GM18507 (cell line): ENCODE measurements around the gene UBE2E3.
"Not testable (repeated sequence)": the region's sequence is repeated elsewhere in the genome, so short reads cannot be mapped to it uniquely, and the experiment has no call there.

Source experiments
- DNase-seq: peaks from one replicate; pipeline ENCODE4 v3.0.0; 2011; ENCODE audit warnings: low read depth; ENCODE audit not compliant: insufficient read length; ENCODE audit errors: extremely low spot score
- FAIRE-seq: peaks from 2 replicates; lab custom pipeline; 2011; peaks lifted over from hg19 to GRCh38; lab: Jason Lieb, UNC

UBE2E3 gene

DNA sequence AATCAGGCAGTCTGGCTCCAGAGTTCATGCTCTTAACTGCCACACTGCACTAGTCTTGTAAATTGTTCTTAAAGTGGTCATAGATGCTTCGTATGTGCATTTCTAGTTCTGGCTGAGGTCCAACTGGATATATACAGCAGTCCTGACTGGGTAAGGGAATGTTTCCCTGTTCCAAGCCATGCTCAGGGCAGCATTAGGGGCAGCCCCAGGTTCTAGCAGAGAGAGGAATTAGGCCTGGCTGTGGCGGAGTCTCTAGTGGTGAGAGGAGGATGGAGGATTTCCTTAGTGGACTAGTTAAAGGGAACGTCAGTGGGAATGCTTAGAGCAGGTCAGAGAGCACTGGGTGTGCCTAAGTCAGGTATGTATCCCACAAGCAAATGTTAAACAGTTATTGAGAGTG is 28.0 kb downstream of the UBE2E3 start:
- FAIRE-seq (no peak), DNase-seq (no peak)

- DNase-seq: no peak
- FAIRE-seq: no peak
These were observed 40.9 kb downstream of the UBE2E3 start for GRCh38 chr2:181021199-181021789.

DNA sequence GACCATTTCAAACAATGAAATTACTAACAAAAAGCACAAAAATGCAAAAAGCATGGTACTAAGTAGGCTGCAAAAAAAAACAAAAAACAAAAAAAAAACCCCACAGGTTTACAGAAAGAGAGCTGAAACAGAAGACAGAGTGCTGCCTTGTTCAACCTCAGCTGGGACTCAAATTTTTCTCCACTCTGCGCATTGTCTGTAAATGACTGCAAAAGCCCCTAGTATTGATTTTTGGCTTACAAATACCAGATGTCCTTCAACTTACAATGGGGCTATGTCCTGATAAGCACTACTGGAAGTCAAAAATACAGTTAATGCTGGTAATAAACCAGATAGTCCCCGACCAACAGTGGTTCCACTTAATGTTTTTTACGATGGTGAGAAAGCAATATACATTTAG is 42.2 kb downstream of the UBE2E3 start:
- no peak for FAIRE-seq

GRCh38 chr2:181025004-181025403 is 44.6 kb downstream of the UBE2E3 start:
- DNase-seq (no peak), FAIRE-seq (no peak)

More for the DNA sequence above, 42.2 kb downstream of the UBE2E3 start:
- no peak for DNase-seq

- DNase-seq: no peak
- FAIRE-seq: no peak
These were observed 56.0 kb downstream of the UBE2E3 start for GRCh38 chr2:181036445-181036844.

DNA sequence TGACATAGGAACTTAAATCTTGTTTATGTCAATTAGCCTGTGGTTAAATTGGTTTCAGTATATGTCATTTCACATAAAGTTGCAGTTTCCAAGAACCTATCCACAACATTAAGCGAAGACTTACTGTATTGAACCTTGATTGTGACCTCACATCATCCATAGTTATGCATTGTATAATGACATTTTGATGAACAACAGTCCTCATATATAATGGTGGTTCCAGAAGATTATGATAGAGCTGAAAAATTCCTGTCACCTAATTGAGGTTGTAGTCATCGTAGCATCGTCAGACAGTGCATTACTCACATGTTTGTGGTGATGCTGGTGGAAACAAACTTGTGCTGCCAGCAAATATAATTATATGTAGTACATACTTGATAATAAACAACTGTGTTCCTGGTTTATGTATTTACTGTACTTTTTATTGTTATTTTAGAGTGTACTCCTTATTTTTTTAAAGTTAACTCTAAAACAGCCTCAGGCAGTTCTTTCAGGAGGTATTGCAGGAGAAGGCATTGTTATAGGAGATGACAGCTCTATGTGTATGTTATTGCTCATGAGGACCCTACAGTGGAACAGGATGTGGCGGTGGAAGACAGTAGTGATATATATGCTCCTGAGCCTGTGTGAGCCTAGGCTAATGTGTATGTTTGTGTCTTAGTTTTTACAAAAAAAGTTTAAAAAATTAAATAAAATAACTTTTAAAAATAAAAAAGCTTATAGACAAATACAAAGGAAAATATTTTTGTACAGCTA is 56.6 kb downstream of the UBE2E3 start:
- FAIRE-seq (peak; percentile 65), DNase-seq (no peak)

DNA sequence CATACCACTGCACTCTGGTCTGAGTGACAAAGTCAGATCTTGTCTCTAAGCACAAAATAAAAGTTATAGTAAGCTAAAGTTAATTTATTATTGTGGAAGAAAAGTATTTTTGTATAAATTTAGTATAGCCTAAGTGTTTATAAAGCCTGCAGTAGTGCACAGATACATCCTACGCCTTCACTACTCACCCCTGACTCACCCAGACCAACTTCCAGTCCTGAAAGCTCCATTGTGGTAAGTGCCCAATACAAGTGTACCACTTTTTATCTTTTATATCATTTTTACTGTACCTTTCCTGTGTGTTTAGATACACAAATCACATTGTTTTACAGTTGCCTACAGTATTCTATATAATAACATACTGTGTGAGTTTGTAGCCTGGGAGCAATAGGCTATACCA is 57.5 kb downstream of the UBE2E3 start:
- DNase-seq: no peak
- FAIRE-seq: peak; percentile 64

GRCh38 chr2:181038796-181039195 is 58.4 kb downstream of the UBE2E3 start:
- no peak for FAIRE-seq

DNA sequence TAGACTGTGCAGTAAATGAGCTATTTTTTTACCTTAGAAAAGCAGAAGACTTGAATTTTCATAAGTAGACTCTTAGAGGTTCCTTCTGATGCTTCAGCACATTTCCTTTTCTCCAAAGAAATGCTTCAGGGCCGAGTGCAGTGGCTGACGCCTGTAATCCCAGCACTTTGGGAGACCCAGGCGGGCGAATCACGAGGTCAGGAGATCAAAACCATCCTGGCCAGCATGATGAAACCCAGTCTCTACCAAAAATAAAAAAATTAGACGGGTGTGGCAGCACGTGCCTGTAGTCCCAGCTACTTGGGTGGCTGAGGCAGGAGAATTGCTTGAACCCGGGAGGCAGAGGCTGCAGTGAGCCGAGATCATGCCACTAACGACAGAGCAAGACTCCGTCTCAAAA is 60.4 kb downstream of the UBE2E3 start:
- FAIRE-seq, DNase-seq: not testable (repeated sequence)

More at GRCh38 chr2:181038796-181039195, 58.4 kb downstream of the UBE2E3 start:
- no peak for DNase-seq

DNA sequence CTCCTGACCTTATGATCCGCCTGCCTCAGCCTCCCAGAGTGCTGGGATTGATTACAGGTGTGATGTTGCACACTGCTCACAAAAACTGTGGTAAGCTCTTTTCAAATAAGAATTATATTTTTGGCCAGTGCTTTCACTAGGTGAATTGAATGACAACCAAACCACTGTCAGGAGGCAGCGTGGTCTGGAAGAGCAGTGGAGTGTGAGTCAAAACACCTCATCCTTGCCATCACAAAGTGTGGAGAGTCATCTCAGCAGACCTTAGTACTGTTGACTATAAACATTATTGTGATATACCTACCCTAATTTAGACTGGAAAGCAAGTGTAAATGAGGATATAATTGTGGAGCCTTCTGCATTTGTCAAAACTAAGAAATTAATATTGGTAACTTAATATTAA is 61.3 kb downstream of the UBE2E3 start:
- no peak for DNase-seq
- peak; percentile 12 for FAIRE-seq

- DNase-seq (no peak), FAIRE-seq (no peak)
These were observed 62.3 kb downstream of the UBE2E3 start for GRCh38 chr2:181042706-181043105.

- DNase-seq (no peak), FAIRE-seq (no peak)
These were observed 66.4 kb downstream of the UBE2E3 start for GRCh38 chr2:181046833-181047232.

GRCh38 chr2:181047829-181048228 is 67.4 kb downstream of the UBE2E3 start:
- FAIRE-seq (no peak), DNase-seq (no peak)

DNA sequence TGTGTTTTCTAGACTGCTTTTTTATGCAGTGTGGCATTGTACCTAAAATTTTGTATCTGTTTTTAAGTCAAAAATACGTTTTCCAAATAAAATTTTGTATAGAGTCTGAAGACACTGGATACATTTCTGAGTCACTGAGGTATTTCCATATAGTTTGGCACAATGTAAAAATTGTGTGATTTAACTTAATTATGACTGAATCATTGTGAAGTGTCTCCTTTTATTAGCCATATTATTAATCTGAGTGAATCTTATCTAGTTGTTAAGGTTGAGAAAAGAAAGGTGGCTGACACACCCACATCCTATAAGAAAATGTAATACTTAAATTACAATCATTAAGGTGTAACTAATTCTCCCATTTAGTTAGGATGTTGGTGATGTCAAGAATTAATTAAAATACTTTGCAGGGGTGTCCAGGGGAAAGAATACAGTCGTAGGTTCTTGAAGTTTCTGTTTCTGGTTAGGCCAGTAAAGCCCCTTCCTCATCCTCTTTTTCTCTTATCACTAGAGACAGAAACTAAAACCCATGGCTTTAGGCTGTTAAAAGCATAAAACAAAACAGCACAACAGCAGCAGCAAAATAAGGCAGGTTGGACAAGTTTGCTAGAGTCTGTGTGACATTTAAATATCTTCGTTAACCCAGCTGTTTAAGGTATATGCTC is 71.6 kb downstream of the UBE2E3 start:
- FAIRE-seq (no peak), DNase-seq (no peak)

DNA sequence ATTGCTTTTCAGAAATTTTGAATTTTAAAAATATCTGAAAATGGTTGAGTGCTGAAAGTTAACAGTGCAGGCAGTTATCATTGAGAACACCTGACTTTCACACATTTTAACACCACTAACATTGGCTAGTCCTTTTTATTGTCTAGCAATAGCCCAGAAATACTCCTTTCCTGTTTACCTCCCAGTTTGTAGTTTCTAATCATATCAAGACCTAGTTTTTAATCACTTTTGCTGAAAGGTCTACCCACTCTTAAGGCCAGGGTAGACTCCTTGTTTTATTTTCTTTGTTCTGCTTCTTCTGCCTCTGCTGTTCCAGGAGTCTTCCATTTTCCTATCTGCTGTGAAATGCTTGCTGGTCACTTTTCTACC is 72.1 kb downstream of the UBE2E3 start:
- peak; percentile 21 for FAIRE-seq
- no peak for DNase-seq

- no peak for FAIRE-seq
- no peak for DNase-seq
These were observed 73.9 kb downstream of the UBE2E3 start for GRCh38 chr2:181054256-181054655.

GRCh38 chr2:181054843-181055242 is 74.4 kb downstream of the UBE2E3 start:
- DNase-seq: no peak
- FAIRE-seq: no peak

- DNase-seq (no peak), FAIRE-seq (peak; percentile 82)
These were observed 78.2 kb downstream of the UBE2E3 start for GRCh38 chr2:181058378-181059269.

GRCh38 chr2:181063696-181064095 is 83.3 kb downstream of the UBE2E3 start:
- FAIRE-seq: no peak

DNA sequence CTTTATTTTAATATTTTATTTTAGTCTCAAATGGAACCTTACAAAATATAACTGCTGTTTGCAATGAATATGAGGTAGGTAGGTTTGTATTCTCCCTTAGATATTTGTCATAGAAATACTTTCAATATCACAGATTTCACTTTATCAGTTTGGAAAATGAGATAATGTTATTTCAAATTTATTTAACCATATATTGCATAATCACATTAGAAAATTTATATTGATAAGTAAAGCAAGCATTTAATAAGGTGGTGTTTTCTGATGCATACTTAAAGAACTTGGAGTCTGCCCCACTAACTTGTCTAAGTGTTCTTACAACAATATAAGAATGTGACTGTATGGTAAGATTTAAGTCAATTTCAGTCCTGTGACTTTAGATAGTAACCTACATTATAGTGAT is 85.1 kb downstream of the UBE2E3 start:
- no peak for FAIRE-seq
- DNase-seq: no peak

More at GRCh38 chr2:181063696-181064095, 83.3 kb downstream of the UBE2E3 start:
- DNase-seq: no peak
